WI38 (cell line): ENCODE measurements around the gene SORT1.

Source experiments
- H3K4me3 ChIP-seq: 2 replicates; pipeline ENCODE4 v1.5.1; 2011; ENCODE audit warnings: low read depth, mild to moderate bottlenecking, control low read depth, low read length
- TF ChIP-seq, protein P1 (sequence below): IDR thresholded peaks from 2 replicates; pipeline ENCODE4 v1.5.1; 2012; ENCODE audit warnings: low read depth, mild to moderate bottlenecking, control low read depth, low read length

SORT1 gene

DNA sequence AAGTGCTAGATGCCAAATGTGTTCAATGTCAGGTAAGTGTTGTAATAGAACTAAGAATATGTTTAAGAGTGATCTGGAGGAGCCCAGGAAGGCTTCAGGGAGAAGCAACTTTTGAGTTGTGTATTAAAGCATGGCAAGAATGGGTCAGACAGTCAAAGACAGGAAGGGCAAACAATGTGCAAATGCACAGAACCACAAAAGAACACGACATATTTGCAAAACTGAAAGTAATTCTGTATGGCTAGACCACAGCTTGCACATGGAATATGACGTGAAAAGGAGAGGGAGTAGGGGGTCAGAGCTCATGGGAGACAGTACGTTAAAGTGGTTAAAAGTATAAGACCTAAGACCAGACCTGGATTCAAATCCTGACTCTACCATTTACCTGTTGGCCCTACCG lies 7.1 kb upstream of the SORT1 start:
- no peak overlapping the region for H3K4me3 ChIP-seq
- TF ChIP-seq, protein P1, sequence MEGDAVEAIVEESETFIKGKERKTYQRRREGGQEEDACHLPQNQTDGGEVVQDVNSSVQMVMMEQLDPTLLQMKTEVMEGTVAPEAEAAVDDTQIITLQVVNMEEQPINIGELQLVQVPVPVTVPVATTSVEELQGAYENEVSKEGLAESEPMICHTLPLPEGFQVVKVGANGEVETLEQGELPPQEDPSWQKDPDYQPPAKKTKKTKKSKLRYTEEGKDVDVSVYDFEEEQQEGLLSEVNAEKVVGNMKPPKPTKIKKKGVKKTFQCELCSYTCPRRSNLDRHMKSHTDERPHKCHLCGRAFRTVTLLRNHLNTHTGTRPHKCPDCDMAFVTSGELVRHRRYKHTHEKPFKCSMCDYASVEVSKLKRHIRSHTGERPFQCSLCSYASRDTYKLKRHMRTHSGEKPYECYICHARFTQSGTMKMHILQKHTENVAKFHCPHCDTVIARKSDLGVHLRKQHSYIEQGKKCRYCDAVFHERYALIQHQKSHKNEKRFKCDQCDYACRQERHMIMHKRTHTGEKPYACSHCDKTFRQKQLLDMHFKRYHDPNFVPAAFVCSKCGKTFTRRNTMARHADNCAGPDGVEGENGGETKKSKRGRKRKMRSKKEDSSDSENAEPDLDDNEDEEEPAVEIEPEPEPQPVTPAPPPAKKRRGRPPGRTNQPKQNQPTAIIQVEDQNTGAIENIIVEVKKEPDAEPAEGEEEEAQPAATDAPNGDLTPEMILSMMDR: no peak

DNA sequence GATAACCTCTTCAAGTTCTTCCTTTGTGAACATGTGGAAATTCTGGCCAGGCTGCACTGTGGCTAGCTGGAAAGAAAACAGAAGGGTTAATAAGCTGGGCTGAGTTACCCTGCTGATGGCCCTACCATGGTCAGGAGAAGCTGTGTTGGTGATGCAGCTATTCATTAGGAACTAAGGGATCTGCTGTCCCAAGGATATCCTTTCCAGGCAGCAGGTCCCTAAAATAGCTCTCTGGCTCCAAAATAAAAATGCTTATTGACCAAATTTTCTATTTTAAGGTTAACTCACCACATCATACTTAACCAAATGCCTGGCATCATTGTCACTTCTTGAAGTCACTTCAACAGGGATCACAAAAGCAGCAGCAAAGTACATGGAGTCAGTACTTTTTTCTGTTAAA lies 4.3 kb upstream of the SORT1 start:
- TF ChIP-seq, protein P1: no peak
- H3K4me3 ChIP-seq: no peak overlapping the region

DNA sequence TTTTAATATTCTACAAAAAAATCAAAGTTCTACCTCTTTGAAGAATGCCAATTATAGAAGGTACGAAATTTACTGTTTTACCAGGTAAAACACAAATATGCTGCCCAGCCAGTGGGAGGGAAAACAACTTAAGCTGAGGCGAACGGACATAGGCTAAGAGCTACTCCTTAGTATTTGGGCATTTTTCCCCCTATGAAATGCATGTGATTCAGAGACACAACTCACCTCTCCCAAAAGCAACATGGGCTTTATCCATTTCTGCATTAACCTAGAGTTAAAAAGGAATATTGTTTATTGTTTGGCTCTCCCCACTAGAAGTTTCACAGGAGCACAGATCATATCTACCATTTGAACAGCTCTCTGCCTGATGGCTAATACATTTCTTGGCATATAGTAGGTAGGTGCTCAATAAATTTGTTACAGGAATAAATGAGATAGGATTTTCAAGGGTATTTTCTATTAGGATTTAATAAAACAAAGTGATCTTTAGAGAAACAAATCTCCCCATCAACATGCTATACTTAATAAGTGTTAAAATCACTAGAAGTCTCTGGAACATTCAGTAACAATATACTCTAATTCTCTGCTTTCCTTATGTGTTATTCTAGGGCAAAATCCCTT lies 2.4 kb upstream of the SORT1 start:
- TF ChIP-seq, protein P1: no peak
- H3K4me3 ChIP-seq: no peak overlapping the region

DNA sequence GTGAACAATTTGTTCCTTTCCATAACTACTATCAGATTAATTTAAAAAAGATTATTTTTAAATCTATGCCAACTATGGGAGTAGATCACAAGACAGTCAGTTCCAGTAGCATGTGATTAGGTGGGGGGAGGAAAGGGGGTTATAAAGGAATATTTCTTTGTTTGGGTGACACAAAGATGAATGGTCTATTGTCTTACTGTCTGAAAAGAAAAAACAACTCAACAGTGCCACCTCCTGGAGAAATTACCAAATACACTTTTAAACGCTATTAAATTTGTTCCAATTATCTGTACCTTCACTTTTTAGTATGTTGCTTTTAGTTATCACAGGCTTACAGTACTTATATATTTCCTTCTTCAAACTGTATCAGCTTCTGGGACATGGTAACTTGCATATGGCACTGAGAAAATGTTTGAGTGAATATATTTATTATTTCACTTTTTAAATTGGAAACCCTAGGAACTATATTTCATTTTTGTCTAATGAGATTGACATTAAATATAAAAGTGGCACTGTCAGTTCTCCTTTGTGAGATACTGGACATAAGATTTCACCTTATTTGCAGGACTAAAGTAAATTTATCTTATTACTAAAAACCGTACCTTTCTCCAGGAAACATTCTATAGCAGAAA lies 1.7 kb upstream of the SORT1 start:
- TF ChIP-seq, protein P1: peak; percentile 23; the same call in 1 of the 2 replicates
- no peak overlapping the region for H3K4me3 ChIP-seq

DNA sequence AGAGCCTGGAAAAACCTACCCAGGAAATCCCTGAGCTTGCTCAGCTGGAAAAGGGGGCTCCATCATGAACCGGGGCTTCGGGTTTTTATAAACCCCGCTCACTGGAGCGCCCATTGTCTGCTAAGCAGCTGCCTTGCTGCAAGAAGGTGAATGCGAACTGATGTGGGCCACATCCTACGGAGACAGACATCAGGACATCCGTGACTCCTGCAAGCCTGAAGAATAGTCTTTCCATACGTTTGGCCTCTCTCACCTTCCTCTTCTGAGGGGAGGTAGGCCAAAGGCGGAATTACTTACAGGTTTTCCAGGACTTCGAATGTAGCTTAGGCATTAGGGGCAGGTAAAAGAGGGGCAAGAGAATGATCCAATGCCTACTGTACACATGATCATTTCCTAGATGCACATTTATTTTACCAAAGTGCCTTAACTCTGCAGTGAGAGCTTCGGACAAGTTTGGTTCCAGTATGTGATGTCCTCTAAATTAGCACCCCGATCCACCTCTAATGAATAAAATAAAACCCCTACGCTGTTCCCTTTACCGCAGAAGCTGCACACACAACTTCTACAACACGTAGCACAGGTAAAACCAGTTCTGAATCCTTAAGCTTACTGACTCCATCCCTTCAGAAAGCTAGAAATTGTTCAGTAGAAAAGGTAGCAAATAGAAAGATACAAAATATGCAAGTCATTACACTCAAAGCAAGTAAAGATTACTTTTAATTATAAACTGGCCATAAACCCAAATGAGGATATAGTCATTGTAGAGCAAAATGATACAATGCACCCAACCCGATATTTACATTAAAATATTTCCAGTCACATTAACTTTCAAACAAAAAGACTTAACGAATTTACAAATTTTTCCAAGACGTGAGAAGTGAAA lies 866 bp upstream of the SORT1 start:
- TF ChIP-seq, protein P1: no peak
- H3K4me3 ChIP-seq: peak overlapping the region; percentile 68

DNA sequence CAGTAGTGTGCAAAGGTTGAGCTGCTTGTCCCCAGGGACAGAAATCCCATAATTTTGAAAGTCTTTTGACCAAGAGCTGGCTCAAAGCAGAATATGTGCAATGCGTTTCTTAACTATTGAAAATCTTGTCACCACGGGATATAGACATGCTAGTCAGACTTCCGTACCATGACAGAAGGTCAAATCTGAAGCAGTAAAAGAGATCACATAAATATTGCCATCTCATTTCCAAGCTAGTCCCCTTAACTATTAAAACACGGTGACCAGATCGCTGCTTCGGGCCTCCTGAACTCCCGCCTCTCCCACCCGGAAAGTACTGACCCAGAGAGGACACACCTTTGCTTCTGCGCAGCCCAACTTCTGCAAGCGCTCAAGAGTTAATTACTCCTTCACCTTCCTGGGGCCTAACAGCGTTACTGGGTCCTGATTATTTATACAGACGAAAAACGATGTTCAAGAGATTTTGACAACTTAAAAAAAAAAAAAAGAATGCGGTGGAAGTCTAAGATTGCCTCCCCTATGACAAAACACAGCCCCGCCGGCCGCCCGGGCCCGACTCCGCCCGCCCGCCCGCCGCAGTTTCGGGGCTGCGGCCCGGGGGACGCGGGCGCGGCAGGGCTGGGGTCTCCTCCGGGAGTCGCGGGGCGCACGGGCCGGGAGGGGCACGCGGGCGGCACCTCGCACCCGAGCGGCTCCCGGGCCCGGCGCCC lies 692 bp downstream of the SORT1 start:
- H3K4me3 ChIP-seq: peak overlapping the region; percentile 68
- TF ChIP-seq, protein P1: no peak

DNA sequence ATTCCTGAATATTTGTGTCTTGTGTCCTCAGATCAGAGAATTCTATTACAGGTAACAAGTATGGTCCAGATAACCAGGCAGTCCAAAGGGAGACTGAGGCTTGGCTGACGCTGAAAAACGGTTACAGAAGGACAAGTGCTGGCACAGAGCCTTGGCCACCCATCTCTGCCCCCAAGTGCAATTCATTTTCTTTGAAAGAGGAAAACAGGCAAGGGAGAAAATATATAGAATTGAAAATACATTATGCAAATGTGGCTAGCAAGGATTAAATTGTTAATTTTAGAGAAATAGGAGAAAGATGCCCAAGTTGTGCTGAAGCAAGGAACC lies 1.2 kb downstream of the SORT1 start:
- peak overlapping the region; percentile 68 for H3K4me3 ChIP-seq
- TF ChIP-seq, protein P1: no peak
